ENCODE measurements around the gene IL36A.

The IL36A gene

DNA sequence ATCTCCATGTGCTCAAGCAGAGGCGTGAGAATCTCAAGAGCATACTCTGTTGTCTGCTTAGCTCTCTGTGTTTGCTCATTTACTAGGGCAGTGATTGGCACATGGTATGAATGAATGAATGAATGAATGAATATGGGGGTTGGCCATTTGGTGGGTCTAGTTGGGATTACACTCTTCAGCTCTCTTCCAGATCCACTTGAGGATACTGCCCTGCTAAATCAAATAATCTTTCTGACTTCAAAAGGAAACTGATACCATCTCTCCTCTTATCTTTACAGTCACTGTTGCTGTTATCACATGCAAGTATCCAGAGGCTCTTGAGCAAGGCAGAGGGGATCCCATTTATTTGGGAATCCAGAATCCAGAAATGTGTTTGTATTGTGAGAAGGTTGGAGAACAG is 25.5 kb upstream of the IL36A start:
- H3K27ac ChIP-seq (ENCODE audit: low read length): no peak overlapping the region
- no peak overlapping the region for H3K9ac ChIP-seq (ENCODE audit: low read depth, low read length)
- H3K9me3 ChIP-seq (ENCODE audit: insufficient read depth, low read depth, low read length): no peaks in the 10 kb centered on the region
- H3K27me3 ChIP-seq (ENCODE audit: insufficient read depth, low read length): peaks cover 5% of the 10 kb centered on the region; the same call in 1 of the 2 replicates
- H3K4me3 ChIP-seq (ENCODE audit: low read length): no peak overlapping the region
- no peaks in the 10 kb centered on the region for H3K36me3 ChIP-seq (ENCODE audit: insufficient read depth, low read depth, low read length)
- no peaks in the 10 kb centered on the region for H3K4me1 ChIP-seq (ENCODE audit: insufficient read depth, low read length)

DNA sequence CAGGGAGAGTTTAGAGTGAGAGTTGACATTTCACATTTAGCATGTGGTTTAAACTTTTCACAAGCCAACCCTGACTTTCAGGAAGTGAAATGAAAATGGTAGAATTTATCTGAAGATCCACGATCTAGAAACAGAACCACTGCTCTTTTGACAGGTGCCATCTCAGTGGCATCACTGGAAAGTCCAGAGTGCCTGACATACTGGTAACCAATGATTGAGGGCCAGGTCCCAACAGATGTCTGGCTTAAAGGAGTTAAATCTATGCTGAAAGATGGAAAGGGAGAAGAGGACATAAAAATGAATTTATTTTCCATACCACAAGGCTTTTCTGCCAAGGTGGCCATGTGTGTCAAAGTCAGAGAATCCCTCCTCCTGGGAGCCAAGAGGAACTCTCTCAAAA is 24.7 kb upstream of the IL36A start:
- H3K9me3 ChIP-seq (ENCODE audit: insufficient read depth, low read depth, low read length): no peaks in the 10 kb centered on the region
- no peak overlapping the region for H3K4me3 ChIP-seq (ENCODE audit: low read length)

DNA sequence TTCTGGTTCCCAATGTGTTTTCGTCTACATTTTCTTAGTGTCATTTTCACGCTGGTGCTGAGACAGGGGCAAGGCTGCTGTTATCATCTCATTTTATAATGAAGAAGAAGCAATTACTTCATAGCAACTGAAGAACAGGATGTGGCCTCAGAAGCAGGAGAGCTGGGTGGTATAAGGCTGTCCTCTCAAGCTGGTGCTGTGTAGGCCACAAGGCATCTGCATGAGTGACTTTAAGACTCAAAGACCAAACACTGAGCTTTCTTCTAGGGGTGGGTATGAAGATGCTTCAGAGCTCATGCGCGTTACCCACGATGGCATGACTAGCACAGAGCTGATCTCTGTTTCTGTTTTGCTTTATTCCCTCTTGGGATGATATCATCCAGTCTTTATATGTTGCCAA is 20.2 kb upstream of the IL36A start:
- Histone ChIP-seq H3K9ac (ENCODE audit: low read depth, low read length) (no peak overlapping the region), H3K4me3 (ENCODE audit: low read length) (no peak overlapping the region), H3K36me3 (ENCODE audit: insufficient read depth, low read depth, low read length) (no peaks in the 10 kb centered on the region), H3K4me1 (ENCODE audit: insufficient read depth, low read length) (no peaks in the 10 kb centered on the region), H3K27me3 (ENCODE audit: insufficient read depth, low read length) (no peaks in the 10 kb centered on the region; the same call in 1 of the 2 replicates), H3K27ac (ENCODE audit: low read length) (no peak overlapping the region), H3K9me3 (ENCODE audit: insufficient read depth, low read depth, low read length) (peaks cover 6% of the 10 kb centered on the region; the same call in 1 of the 2 replicates)

More for the DNA sequence above, 24.7 kb upstream of the IL36A start:
- Histone ChIP-seq H3K36me3 (ENCODE audit: insufficient read depth, low read depth, low read length) (no peaks in the 10 kb centered on the region), H3K4me1 (ENCODE audit: insufficient read depth, low read length) (no peaks in the 10 kb centered on the region), H3K27me3 (ENCODE audit: insufficient read depth, low read length) (peaks cover 5% of the 10 kb centered on the region; the same call in 1 of the 2 replicates), H3K27ac (ENCODE audit: low read length) (no peak overlapping the region), H3K9ac (ENCODE audit: low read depth, low read length) (no peak overlapping the region)

DNA sequence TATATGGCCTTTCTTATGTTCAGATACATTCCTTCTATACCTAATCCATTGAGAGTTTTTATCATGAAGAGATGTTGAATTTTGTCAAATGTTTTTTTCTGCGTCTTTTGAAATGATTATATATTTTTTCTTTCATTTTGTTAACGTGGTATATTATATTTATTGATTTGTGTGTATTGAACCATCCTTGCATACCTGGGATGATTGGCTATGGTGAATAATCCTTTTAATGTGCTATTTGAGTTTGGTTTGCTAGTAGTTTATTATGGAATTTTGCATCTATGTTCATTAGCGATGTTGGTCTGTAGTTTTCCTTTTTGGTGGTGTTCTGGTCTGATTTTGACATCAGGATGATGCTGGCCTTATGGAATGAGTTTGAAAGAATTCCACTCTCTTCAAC is 15.6 kb upstream of the IL36A start:
- Histone ChIP-seq H3K4me1 (ENCODE audit: insufficient read depth, low read length) (no peaks in the 10 kb centered on the region), H3K36me3 (ENCODE audit: insufficient read depth, low read depth, low read length) (no peaks in the 10 kb centered on the region), H3K27ac (ENCODE audit: low read length) (no peak overlapping the region)

DNA sequence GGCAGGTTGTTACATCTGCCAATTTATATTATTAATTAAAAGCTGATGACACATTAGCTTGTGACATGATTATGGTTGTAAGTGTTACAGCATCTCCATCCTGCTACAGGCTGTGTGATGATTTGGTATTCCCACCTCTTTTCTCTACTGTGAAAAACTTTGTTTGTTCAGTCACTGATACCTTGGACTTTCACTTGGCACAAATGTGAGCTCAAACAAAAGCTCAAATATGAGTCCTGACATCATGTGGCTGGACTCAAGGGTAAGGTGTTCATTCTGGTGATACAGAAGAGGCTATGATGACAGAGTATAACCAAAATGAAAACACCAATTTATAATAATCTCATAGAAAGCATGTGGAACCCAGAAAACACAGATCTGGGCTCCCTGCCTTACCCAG is 11.4 kb upstream of the IL36A start:
- Histone ChIP-seq H3K9me3 (ENCODE audit: insufficient read depth, low read depth, low read length) (peaks cover 9% of the 10 kb centered on the region; the same call in 1 of the 2 replicates), H3K27ac (ENCODE audit: low read length) (no peak overlapping the region), H3K9ac (ENCODE audit: low read depth, low read length) (no peak overlapping the region), H3K4me1 (ENCODE audit: insufficient read depth, low read length) (no peaks in the 10 kb centered on the region), H3K27me3 (ENCODE audit: insufficient read depth, low read length) (no peaks in the 10 kb centered on the region; the same call in 1 of the 2 replicates), H3K4me3 (ENCODE audit: low read length) (no peak overlapping the region), H3K36me3 (ENCODE audit: insufficient read depth, low read depth, low read length) (no peaks in the 10 kb centered on the region)

More for the DNA sequence above, 15.6 kb upstream of the IL36A start:
- H3K4me3 ChIP-seq (ENCODE audit: low read length): no peak overlapping the region
- H3K27me3 ChIP-seq (ENCODE audit: insufficient read depth, low read length): no peaks in the 10 kb centered on the region; the same call in 1 of the 2 replicates
- H3K9me3 ChIP-seq (ENCODE audit: insufficient read depth, low read depth, low read length): peaks cover 13% of the 10 kb centered on the region; the same call in 1 of the 2 replicates
- H3K9ac ChIP-seq (ENCODE audit: low read depth, low read length): no peak overlapping the region

DNA sequence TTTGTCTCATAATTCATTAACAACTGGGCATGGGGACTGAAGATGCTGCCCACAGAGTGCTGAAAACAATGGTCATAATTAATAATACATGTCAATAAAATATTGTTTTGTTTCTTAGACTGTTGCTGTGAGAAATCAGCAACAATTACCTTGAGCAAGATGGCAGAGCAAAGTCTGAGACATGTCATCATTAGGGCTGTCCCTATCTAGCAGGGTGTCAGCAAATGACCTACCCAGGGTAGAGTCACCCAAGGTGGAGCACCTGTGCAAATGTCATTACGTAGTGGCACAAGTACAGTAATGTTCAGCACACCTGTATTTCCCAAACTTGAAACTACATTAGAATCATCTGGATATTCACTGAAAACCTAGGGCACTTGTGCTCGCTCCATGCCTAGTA is 10.6 kb upstream of the IL36A start:
- H3K4me1 ChIP-seq (ENCODE audit: insufficient read depth, low read length): no peaks in the 10 kb centered on the region
- H3K9ac ChIP-seq (ENCODE audit: low read depth, low read length): no peak overlapping the region
- H3K9me3 ChIP-seq (ENCODE audit: insufficient read depth, low read depth, low read length): peaks cover 14% of the 10 kb centered on the region; the same call in 1 of the 2 replicates
- H3K4me3 ChIP-seq (ENCODE audit: low read length): no peak overlapping the region
- H3K36me3 ChIP-seq (ENCODE audit: insufficient read depth, low read depth, low read length): no peaks in the 10 kb centered on the region
- no peaks in the 10 kb centered on the region; the same call in 1 of the 2 replicates for H3K27me3 ChIP-seq (ENCODE audit: insufficient read depth, low read length)
- H3K27ac ChIP-seq (ENCODE audit: low read length): no peak overlapping the region

DNA sequence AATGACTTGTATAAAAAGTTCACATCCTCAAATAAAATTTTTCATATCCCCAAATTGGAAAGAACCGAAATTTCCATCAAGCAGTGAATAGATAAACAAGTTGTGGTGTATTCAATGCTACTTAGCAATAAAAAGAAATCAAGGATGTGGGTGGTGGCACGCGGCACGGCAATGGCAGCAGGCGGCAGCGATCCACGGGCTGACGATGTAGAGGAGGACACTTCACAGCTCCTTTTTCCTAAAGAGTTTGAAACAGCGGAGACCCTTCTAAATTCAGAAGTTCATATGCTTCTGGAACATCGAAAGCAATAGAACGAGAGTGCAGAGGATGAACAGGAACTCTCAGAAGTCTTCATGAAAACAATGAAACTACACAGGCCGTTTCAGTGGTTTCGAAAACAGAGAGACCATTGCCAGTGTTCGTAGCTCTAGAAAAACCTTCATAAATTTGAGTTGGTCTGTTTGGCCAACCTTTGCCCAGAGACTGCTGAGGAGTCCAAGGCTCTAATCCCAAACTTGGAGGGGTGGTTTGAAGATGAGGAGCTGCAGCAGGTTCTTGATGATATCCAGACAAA is 9.8 kb upstream of the IL36A start:
- Histone ChIP-seq H3K9me3 (ENCODE audit: insufficient read depth, low read depth, low read length) (peaks cover 22% of the 10 kb centered on the region), H3K9ac (ENCODE audit: low read depth, low read length) (no peak overlapping the region), H3K27me3 (ENCODE audit: insufficient read depth, low read length) (no peaks in the 10 kb centered on the region; the same call in 1 of the 2 replicates), H3K4me3 (ENCODE audit: low read length) (no peak overlapping the region), H3K27ac (ENCODE audit: low read length) (no peak overlapping the region), H3K36me3 (ENCODE audit: insufficient read depth, low read depth, low read length) (no peaks in the 10 kb centered on the region), H3K4me1 (ENCODE audit: insufficient read depth, low read length) (no peaks in the 10 kb centered on the region)

DNA sequence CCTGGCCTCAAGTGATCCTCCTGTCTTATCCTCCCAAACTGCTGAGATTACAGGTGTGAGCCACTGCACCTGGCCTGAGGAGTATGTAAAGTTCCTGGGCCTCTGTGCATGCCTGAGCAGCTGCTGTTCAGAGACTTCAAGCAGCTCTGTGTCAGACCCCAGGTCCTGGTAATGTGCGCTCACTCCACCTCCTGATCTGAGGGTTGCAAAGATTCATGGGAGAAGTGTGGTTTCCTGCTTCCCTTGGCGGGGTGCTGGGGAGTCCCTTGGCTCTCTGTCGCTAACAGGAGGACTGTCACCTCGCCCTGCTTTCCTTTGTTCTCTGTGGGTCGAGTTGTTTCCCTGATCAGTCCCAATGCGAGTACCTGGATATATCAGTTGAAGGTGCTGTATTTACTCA is 8.6 kb upstream of the IL36A start:
- Histone ChIP-seq H3K9ac (ENCODE audit: low read depth, low read length) (no peak overlapping the region), H3K36me3 (ENCODE audit: insufficient read depth, low read depth, low read length) (no peaks in the 10 kb centered on the region), H3K4me3 (ENCODE audit: low read length) (no peak overlapping the region), H3K9me3 (ENCODE audit: insufficient read depth, low read depth, low read length) (peaks cover 34% of the 10 kb centered on the region), H3K4me1 (ENCODE audit: insufficient read depth, low read length) (no peaks in the 10 kb centered on the region), H3K27ac (ENCODE audit: low read length) (no peak overlapping the region), H3K27me3 (ENCODE audit: insufficient read depth, low read length) (no peaks in the 10 kb centered on the region; the same call in 1 of the 2 replicates)

DNA sequence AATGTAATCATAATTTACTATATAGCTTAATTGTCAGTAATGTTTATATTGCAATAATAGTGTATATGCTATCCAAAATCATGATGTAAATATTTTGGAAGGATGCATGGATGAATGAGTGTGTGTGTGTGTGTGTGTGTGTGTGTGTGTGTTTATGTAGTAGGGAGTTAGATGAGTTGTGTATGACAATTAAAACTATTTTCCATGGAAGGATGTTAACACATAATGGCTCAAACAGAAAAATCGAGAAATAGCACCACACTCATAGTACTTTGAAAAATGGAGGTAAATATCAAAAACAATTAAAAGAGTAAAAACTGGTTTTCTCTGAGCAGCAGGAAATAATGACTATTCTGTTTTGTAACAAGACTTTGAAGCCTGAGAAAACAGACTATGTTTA is 8.1 kb upstream of the IL36A start:
- H3K4me3 ChIP-seq (ENCODE audit: low read length): no peak overlapping the region
- H3K9ac ChIP-seq (ENCODE audit: low read depth, low read length): no peak overlapping the region
- no peaks in the 10 kb centered on the region for H3K36me3 ChIP-seq (ENCODE audit: insufficient read depth, low read depth, low read length)
- H3K27me3 ChIP-seq (ENCODE audit: insufficient read depth, low read length): no peaks in the 10 kb centered on the region; the same call in 1 of the 2 replicates
- H3K4me1 ChIP-seq (ENCODE audit: insufficient read depth, low read length): no peaks in the 10 kb centered on the region
- no peak overlapping the region for H3K27ac ChIP-seq (ENCODE audit: low read length)
- peaks cover 32% of the 10 kb centered on the region for H3K9me3 ChIP-seq (ENCODE audit: insufficient read depth, low read depth, low read length)

DNA sequence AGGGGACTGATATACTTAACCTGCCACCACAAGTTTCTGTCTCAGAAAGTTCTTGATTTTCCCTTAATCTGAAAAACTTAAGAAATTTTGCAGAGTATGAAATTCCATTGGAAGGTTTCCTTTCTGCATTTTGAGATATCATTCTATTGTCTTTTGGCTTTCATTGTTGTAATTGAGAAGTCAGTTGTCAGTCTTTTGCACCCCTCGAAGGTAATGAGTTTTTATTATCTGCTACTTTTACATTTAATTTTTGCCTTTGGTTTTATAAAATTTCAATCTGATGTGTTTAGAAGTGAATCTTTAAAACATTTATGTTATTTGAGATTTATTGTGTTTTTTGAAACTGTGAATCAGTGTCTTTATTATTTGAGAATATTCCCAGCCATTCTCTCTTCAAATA is 4.8 kb upstream of the IL36A start:
- no peaks in the 10 kb centered on the region for H3K4me1 ChIP-seq (ENCODE audit: insufficient read depth, low read length)
- H3K27me3 ChIP-seq (ENCODE audit: insufficient read depth, low read length): no peaks in the 10 kb centered on the region
- H3K36me3 ChIP-seq (ENCODE audit: insufficient read depth, low read depth, low read length): no peaks in the 10 kb centered on the region
- no peak overlapping the region for H3K27ac ChIP-seq (ENCODE audit: low read length)
- no peak overlapping the region for H3K4me3 ChIP-seq (ENCODE audit: low read length)
- peaks cover 32% of the 10 kb centered on the region for H3K9me3 ChIP-seq (ENCODE audit: insufficient read depth, low read depth, low read length)
- H3K9ac ChIP-seq (ENCODE audit: low read depth, low read length): no peak overlapping the region

DNA sequence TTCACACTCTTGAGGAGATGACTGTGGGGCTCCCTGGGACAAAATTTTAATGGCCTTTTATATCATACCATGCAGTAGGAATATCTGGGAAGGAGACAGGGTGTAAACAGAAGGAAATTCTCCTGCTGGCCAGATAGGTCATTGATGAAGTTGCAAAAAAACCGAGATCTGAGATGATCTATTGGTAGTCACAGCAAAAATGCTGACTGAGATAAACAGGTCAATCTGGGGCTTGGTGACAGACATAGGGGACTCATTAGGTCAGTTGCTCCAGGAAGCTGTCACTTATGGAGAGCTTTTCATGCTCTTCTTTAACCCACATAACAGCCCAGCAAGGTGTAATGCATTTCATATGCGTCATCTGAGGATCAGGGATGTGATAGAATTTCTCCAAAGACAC is 2.6 kb upstream of the IL36A start:
- Histone ChIP-seq H3K27ac (ENCODE audit: low read length) (no peak overlapping the region), H3K4me1 (ENCODE audit: insufficient read depth, low read length) (no peaks in the 10 kb centered on the region), H3K27me3 (ENCODE audit: insufficient read depth, low read length) (no peaks in the 10 kb centered on the region), H3K36me3 (ENCODE audit: insufficient read depth, low read depth, low read length) (no peaks in the 10 kb centered on the region), H3K9ac (ENCODE audit: low read depth, low read length) (no peak overlapping the region), H3K9me3 (ENCODE audit: insufficient read depth, low read depth, low read length) (peaks cover 32% of the 10 kb centered on the region), H3K4me3 (ENCODE audit: low read length) (no peak overlapping the region)

DNA sequence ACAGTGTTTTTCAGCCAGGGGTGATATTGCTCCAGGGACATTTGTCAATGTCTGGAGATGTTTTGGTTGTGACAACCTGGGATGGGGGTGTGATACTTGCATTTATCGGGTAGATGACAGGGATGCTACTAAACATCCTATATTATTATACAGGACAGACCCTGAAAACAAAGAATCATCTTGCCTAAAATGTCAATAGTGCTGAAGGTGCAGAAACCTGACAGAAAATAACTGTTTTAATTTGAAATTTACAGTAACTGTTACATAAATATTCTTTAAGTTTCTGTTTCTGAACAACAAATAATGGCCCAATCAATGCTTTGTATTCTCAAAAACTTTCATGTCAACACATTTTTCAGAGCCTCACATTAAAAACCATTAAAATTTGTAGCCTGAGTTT is 2.0 kb downstream of the IL36A start:
- H3K9me3 ChIP-seq (ENCODE audit: insufficient read depth, low read depth, low read length): peaks cover 4% of the 10 kb centered on the region; the same call in 1 of the 2 replicates
- H3K4me1 ChIP-seq (ENCODE audit: insufficient read depth, low read length): no peaks in the 10 kb centered on the region
- no peak overlapping the region for H3K4me3 ChIP-seq (ENCODE audit: low read length)
- no peak overlapping the region for H3K27ac ChIP-seq (ENCODE audit: low read length)
- H3K27me3 ChIP-seq (ENCODE audit: insufficient read depth, low read length): no peaks in the 10 kb centered on the region
- no peaks in the 10 kb centered on the region for H3K36me3 ChIP-seq (ENCODE audit: insufficient read depth, low read depth, low read length)
- H3K9ac ChIP-seq (ENCODE audit: low read depth, low read length): no peak overlapping the region
